ENCODE data around the gene TDG.
"Not testable (repeated sequence)": the region's sequence is repeated elsewhere in the genome, so short reads cannot be mapped to it uniquely, and the experiment has no call there.

The TDG gene

GRCh38 chr12:104023710-104024109 is 58.0 kb downstream of the TDG start:
- no peak for DNase-seq

GRCh38 chr12:104024348-104024747 is 58.7 kb downstream of the TDG start:
- DNase-seq: no peak

DNA sequence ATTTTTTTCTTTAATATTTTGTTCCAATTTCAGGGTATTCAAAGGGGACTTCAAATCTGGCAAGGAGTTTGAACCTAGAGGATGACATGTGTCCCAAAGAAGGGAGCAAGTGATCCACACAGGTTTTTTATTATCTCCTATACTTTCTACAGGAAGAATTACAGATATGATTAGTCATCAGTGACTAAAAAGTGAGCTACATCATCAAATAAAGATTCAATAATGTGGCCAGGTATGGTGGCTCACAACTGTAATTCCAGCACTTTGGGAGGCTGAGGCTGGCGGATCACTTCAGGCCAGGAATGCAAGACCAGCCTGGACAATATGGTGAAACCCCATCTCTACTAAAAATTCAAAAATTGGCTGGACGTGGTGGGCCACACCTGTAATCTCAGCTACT is 60.1 kb downstream of the TDG start:
- DNase-seq: no peak

DNA sequence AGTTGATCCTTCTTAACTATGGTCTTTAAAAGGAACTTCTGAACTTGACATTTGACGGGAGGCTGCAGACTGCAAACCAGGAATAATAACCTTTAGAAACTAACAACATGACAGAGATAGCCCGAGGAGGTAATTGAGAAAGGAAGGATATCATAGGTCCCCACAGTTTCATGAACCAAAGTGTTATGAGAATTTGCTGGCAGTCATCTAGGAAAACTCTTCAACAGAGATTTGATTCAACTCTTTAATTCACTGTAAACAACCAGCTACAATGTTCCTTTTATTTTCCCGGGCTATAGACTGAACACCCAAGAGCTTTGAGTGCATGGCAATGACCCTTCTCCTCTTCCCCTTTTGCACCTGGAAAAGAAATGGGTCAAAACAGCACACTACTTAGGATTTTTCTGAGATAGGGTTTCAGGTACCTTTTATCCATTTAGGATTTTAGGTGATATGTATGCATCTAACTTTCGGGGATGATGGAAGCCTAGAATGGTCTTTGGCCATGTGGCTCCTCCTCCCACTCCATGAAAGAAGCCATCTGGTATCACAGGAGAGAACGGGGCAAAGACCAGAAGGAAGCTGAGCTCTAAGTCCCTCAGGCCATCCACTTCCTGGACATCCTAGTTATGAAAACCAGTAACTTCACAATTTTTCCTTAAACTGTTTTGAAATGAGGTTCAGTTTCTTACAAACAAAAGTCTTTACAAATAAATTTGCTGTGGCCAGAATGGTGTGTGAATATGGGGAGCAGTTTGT is 61.3 kb downstream of the TDG start:
- no peak for DNase-seq

DNA sequence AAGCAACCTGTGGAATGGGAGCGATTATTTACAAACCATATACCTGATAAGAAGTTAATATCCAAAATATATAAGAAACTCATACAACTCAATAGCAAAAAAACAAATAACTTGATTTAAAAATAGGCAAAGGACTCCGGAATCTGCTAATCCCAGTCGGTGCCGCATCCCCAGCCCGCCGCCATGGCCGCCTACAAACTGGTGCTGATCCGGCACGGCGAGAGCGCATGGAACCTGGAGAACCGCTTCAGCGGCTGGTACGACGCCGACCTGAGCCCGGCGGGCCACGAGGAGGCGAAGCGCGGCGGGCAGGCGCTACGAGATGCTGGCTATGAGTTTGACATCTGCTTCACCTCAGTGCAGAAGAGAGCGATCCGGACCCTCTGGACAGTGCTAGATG is 64.9 kb downstream of the TDG start:
- not testable (repeated sequence) for DNase-seq

DNA sequence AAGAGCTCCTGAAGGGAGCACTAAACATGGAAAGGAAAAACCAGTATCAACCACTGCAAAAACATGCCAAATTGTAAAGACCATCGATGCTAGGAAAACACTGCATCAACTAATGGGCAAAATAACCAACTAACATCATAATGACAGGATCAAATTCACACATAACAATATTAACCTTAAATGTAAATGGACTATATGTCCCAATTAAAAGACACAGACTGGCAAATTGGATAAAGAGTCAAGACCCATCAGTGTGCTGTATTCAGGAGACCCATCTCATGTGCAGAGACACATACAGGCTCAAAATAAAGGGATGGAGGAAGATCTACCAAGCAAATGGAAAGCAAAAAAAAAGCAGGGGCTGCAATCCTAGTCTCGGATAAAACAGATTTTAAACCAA is 70.5 kb downstream of the TDG start:
- not testable (repeated sequence) for DNase-seq
